K562 (cell line): ENCODE data around the gene ARMC9.

Source experiments
- CAMTA2 ChIP-seq: fragments of 250-450 bp; sonication (Bioruptor Pico); conservative IDR thresholded peaks from 2 replicates; pipeline ENCODE4 v1.5.1; 2022
- FOXP4 ChIP-seq: sonication (generic); formaldehyde crosslinking; IDR thresholded peaks from 2 replicates; pipeline ENCODE4 v1.8.0; 2022; ENCODE audit warnings: mild to moderate bottlenecking, missing genetic modification reagents, borderline replicate concordance
- KAT2B ChIP-seq: IDR thresholded peaks from one replicate; pipeline ENCODE4 v1.6.1; 2012; ENCODE audit warnings: low read depth, mild to moderate bottlenecking, control low read depth, inconsistent platforms, low read length, moderate library complexity
- MAFF ChIP-seq: IDR thresholded peaks from 2 replicates; pipeline ENCODE4 v1.6.1; 2012; ENCODE audit warnings: low read length, improper control_type of control experiment
- YY1 ChIP-seq, 3 experiments: IDR thresholded peaks; 2 replicates each; pipeline ENCODE4 v1.6.1; 2011; ENCODE audit warnings: low read length in 2 of 3, mild to moderate bottlenecking in 2 of 3, moderate library complexity in 2 of 3, borderline replicate concordance in 1 of 3, control low read depth in 1 of 3, low read depth in 1 of 3; ENCODE audit not compliant: insufficient read depth in 3 of 3, insufficient replicate concordance in 2 of 3, control insufficient read depth in 1 of 3, insufficient read length in 1 of 3; ENCODE audit errors: extremely low read depth in 1 of 3
- ZFP36 ChIP-seq: fragments of 150-350 bp; IDR thresholded peaks from 2 replicates; pipeline ENCODE4 v1.6.1; 2018; ENCODE audit warnings: low read length, low read depth; ENCODE audit not compliant: partially characterized antibody
- ZZZ3 ChIP-seq: fragments of 450-650 bp; IDR thresholded peaks from 2 replicates; pipeline ENCODE4 v1.6.1; 2016; ENCODE audit warnings: antibody characterized with exemption, mild to moderate bottlenecking, moderate library complexity
- TF ChIP-seq, protein P1 (sequence below), 3 experiments: IDR thresholded peaks in 2 of 3; conservative IDR thresholded peaks in 1 of 3; 2 replicates each; pipeline ENCODE4 v1.5.1; 2011 to 2012; ENCODE audit warnings: low read length in 3 of 3, mild to moderate bottlenecking in 3 of 3, control low read depth in 2 of 3, improper control_type of control experiment in 1 of 3, inconsistent platforms in 1 of 3, low read depth in 1 of 3, mixed read lengths in 1 of 3, moderate library complexity in 1 of 3; ENCODE audit not compliant: insufficient read depth in 2 of 3
- TF ChIP-seq, protein P2 (sequence below): sonication (generic); formaldehyde crosslinking; IDR thresholded peaks from 2 replicates; pipeline ENCODE4 v1.4.0; 2020; ENCODE audit warnings: mild to moderate bottlenecking, missing genetic modification reagents

- TF ChIP-seq ZZZ3 = no peak
- TF ChIP-seq YY1 (IDR thresholded peaks at IDR 0.05; ENCODE audit: borderline replicate concordance in 1 of 3, control insufficient read depth in 1 of 3, extremely low read depth in 1 of 3, insufficient read depth in 3 of 3, insufficient read length in 1 of 3, insufficient replicate concordance in 2 of 3, low read depth in 1 of 3, low read length in 2 of 3) = no peak
- TF ChIP-seq CAMTA2 (CRISPR knock-in tag) = no peak
- TF ChIP-seq MAFF = no peak
- TF ChIP-seq KAT2B = no peak
- TF ChIP-seq ZFP36 = no peak
- TF ChIP-seq, protein P1, sequence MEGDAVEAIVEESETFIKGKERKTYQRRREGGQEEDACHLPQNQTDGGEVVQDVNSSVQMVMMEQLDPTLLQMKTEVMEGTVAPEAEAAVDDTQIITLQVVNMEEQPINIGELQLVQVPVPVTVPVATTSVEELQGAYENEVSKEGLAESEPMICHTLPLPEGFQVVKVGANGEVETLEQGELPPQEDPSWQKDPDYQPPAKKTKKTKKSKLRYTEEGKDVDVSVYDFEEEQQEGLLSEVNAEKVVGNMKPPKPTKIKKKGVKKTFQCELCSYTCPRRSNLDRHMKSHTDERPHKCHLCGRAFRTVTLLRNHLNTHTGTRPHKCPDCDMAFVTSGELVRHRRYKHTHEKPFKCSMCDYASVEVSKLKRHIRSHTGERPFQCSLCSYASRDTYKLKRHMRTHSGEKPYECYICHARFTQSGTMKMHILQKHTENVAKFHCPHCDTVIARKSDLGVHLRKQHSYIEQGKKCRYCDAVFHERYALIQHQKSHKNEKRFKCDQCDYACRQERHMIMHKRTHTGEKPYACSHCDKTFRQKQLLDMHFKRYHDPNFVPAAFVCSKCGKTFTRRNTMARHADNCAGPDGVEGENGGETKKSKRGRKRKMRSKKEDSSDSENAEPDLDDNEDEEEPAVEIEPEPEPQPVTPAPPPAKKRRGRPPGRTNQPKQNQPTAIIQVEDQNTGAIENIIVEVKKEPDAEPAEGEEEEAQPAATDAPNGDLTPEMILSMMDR (IDR thresholded peaks at IDR 0.05 in 2 of 3, conservative IDR thresholded peaks at IDR 0.05 in 1 of 3; ENCODE audit: insufficient read depth in 2 of 3, low read depth in 1 of 3, low read length in 3 of 3) = peak; percentile 63 to 67 (median 66)
- no peak for TF ChIP-seq FOXP4 (CRISPR knock-in tag)
- TF ChIP-seq, protein P2, sequence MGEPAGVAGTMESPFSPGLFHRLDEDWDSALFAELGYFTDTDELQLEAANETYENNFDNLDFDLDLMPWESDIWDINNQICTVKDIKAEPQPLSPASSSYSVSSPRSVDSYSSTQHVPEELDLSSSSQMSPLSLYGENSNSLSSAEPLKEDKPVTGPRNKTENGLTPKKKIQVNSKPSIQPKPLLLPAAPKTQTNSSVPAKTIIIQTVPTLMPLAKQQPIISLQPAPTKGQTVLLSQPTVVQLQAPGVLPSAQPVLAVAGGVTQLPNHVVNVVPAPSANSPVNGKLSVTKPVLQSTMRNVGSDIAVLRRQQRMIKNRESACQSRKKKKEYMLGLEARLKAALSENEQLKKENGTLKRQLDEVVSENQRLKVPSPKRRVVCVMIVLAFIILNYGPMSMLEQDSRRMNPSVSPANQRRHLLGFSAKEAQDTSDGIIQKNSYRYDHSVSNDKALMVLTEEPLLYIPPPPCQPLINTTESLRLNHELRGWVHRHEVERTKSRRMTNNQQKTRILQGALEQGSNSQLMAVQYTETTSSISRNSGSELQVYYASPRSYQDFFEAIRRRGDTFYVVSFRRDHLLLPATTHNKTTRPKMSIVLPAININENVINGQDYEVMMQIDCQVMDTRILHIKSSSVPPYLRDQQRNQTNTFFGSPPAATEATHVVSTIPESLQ (CRISPR knock-in tag) = no peak
Observed at GRCh38 chr2:231191896-231192872, 6.2 kb upstream of the ARMC9 start.
